ENCODE data around the gene APLP2.
"Not testable (repeated sequence)": the region's sequence is repeated elsewhere in the genome, so short reads cannot be mapped to it uniquely, and the experiment has no call there.

APLP2 gene

DNA sequence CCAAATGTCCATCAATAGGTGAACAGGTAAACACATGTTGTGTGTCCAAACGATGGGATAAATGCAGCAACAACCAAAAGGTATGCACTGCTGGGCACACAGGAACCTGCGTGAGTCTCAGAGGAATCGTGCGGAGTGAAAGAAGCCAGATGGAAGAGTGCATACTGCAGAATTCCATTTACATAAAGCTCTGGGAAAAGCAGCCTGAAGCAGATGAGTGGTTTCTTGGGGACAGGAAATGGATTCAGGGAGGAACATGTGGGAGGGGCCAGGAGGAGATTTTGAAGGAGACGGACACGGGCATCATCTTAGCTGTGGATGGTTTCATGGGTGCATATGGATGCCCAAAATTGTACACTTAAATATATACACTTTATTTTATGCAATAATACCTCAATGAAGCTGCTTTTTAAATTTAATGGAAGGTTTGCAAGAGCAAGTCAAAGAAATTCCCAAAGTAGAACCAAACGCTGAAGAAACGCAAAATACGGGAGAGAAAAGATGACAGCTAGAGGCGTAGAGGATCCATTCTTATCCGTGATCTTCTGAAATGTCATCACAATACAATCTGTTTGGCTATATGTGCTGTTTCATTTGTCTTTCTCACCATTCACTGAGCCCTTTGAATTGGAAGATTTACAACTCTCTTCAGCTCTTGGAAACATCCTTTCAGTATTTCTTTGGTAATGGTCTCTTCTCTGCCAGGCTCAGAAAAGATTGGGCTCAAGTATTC lies 114.3 kb downstream of the APLP2 start:
- DNase-seq (ENCODE audit: extremely low spot score, insufficient read length, low read depth) (no peak), FAIRE-seq (no peak)

DNA sequence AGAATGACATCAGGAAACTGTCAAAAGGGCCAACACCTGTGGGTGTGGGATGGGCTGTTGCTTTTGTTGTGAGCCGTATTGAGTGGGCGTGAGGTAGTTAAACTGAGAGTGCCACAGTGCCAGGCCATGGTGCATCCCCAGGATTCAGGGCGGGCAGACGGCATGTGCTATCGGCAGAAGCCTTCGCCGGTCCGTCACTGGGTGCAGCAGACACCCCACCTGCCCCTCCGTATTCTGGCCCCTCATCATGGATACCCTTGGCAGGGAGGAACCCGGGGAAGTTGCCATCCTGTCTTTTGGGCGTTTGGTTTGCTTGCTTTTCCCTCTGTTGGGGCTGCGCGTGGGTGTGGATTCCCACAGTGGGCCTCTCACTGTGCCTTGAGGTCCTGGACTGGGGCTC lies 117.4 kb downstream of the APLP2 start:
- FAIRE-seq (no peak), DNase-seq (ENCODE audit: extremely low spot score, insufficient read length, low read depth) (no peak)

- FAIRE-seq: no peak
- DNase-seq (ENCODE audit: extremely low spot score, insufficient read length, low read depth): no peak
These were observed 118.4 kb downstream of the APLP2 start for GRCh38 chr11:130188047-130188446.

GRCh38 chr11:130188585-130189347 lies 119.1 kb downstream of the APLP2 start:
- DNase-seq (ENCODE audit: extremely low spot score, insufficient read length, low read depth) (no peak), FAIRE-seq (no peak)

DNA sequence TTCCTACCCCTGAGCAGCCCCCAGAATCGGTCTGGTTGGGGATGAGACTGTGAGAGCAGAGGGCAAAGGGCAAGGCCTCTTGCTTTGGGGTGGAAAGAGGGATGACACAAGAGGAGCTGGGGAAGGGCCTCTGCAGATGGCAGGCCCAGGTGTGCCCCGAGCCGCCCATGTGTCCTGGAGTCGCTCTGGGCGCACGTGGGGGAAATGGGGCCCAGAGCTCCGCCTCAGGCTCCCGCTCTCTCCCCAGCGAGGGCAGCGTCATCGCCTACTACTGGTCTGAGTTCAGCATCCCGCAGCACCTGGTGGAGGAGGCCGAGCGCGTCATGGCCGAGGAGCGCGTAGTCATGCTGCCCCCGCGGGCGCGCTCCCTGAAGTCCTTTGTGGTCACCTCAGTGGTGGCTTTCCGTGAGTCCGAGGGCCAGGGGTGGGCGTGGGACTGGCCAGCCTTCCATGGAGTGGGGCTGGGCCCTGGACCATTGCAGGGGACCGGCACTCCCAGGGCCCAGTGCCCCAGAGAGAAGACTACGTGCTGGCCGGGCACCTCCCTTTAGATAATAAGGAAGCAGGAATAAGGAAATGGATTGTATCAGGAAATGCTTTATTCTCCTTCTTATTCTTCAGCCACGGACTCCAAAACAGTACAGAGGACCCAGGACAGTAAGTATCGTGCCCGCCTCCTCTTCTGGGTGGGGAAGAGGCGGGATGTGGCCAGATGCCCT lies 120.0 kb downstream of the APLP2 start:
- FAIRE-seq (no peak), DNase-seq (ENCODE audit: extremely low spot score, insufficient read length, low read depth) (no peak)

DNA sequence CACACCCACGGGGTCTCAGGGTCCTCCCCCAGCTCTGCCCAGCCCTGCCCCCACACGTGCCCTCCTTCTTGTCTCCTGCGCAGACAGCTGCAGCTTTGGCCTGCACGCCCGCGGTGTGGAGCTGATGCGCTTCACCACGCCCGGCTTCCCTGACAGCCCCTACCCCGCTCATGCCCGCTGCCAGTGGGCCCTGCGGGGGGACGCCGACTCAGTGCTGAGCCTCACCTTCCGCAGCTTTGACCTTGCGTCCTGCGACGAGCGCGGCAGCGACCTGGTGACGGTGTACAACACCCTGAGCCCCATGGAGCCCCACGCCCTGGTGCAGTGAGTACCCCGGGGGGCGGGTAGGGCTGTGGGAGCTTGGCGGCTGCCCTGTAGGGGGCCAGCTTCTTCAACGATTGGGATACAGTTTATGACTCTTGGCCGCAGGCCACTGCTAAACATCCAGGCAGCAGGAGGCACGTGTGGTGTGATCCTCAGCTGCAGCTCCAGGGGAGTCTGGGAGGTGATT lies 120.7 kb downstream of the APLP2 start:
- FAIRE-seq (no peak), DNase-seq (ENCODE audit: extremely low spot score, insufficient read length, low read depth) (no peak)

- no peak for FAIRE-seq
- DNase-seq (ENCODE audit: extremely low spot score, insufficient read length, low read depth): no peak
These were observed 122.2 kb downstream of the APLP2 start for GRCh38 chr11:130191896-130192295.

GRCh38 chr11:130192845-130193267 lies 123.2 kb downstream of the APLP2 start:
- DNase-seq (ENCODE audit: extremely low spot score, insufficient read length, low read depth) (no peak), FAIRE-seq (no peak)

DNA sequence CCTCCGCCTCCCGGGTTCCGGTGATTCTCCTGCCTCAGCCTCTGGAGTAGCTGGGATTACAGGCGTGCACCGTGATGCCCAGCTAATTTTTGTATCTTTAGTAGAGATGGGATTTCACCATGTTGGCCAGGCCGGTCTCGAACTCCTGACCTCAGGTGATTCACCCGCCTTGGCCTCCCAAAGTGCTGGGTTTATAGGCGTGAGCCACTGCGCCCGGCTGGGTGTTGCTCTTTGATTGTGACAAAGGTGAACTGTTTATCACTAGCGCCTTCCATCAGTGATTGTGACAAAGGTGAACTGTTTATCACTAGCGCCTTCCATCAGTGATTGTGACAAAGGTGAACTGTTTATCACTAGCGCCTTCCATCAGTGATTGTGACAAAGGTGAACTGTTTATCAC lies 123.9 kb downstream of the APLP2 start:
- not testable (repeated sequence) for DNase-seq (ENCODE audit: extremely low spot score, insufficient read length, low read depth); FAIRE-seq

Data from GM18507 (cell line).